IMR-90 (cell line): Measurements from ENCODE around the gene COL27A1. TPM values are rescaled to one million over a fixed set of nuclear protein-coding genes. Genes with fewer than 3 reads are reported as not detected.

Experiments
- ATAC-seq: fragments of 200-7000 bp; cut with Tn5 transposase; 2 replicates; pipeline ENCODE4 v1.9.1; 2020; ENCODE audit warnings: low read depth, mild to moderate bottlenecking, moderate library complexity
- BruUV-seq: library from RNA; stranded (reverse); fragments of 400-500 nt; replicated peaks from 2 replicates; lab custom pipeline; 2021; lab: Mats Ljungman, UMichigan
- CTCF ChIA-PET: fragments of 300-600 bp; formaldehyde crosslinking; extraction: SDS; loops from one replicate; lab custom pipeline; 2021; ENCODE audit warnings: antibody characterized with exemption; lab: Yijun Ruan, JAX
- POLR2A ChIA-PET: fragments of 300-600 bp; sonication (Branson Sonifier 250); formaldehyde crosslinking; loops from one replicate; lab custom pipeline; 2022; ENCODE audit warnings: antibody characterized with exemption; ENCODE audit not compliant: unreplicated experiment; lab: Charles Lee
- DNase-seq: peaks from one replicate; pipeline ENCODE4 v3.0.0; 2013
- H2AFZ ChIP-seq: replicated peaks from 2 replicates; pipeline ENCODE3; 2013; ENCODE audit warnings: low read length, mild to moderate bottlenecking; ENCODE audit not compliant: poor library complexity
- H2AK5ac ChIP-seq: 2 replicates; pipeline ENCODE4 v1.6.1; 2013; ENCODE audit warnings: low read depth, low read length, inconsistent platforms
- H2AK9ac ChIP-seq: replicated peaks from 2 replicates; pipeline ENCODE3; 2013; ENCODE audit warnings: mild to moderate bottlenecking, low read depth, low read length, moderate library complexity; ENCODE audit not compliant: poor library complexity
- H2BK120ac ChIP-seq: 2 replicates; pipeline ENCODE4 v1.6.1; 2013; ENCODE audit warnings: low read depth, low read length, inconsistent platforms
- H2BK15ac ChIP-seq: 3 replicates; pipeline ENCODE4 v1.6.1; 2013; ENCODE audit warnings: low read depth, low read length, inconsistent platforms
- H2BK20ac ChIP-seq: 2 replicates; pipeline ENCODE4 v1.6.1; 2013; ENCODE audit warnings: low read depth, mild to moderate bottlenecking, inconsistent platforms, low read length, moderate library complexity
- H2BK5ac ChIP-seq: 2 replicates; pipeline ENCODE4 v1.6.1; 2013; ENCODE audit warnings: mild to moderate bottlenecking, low read depth, low read length, inconsistent platforms; ENCODE audit not compliant: poor library complexity, severe bottlenecking
- H3K14ac ChIP-seq: replicated peaks from 2 replicates; pipeline ENCODE4 v1.6.1; 2013; ENCODE audit warnings: low read depth, low read length, inconsistent platforms
- H3K18ac ChIP-seq: 2 replicates; pipeline ENCODE4 v1.6.1; 2013; ENCODE audit warnings: low read depth, low read length, control low read depth
- H3K23ac ChIP-seq: 2 replicates; pipeline ENCODE4 v1.6.1; 2013; ENCODE audit warnings: low read depth, low read length, inconsistent platforms
- H3K27ac ChIP-seq: 2 replicates; pipeline ENCODE4 v1.5.1; 2013; ENCODE audit warnings: mild to moderate bottlenecking, control low read depth, low read length; ENCODE audit not compliant: insufficient read depth
- H3K27me3 ChIP-seq: 2 replicates; pipeline ENCODE4 v1.6.1; 2013; ENCODE audit warnings: low read length; ENCODE audit not compliant: control insufficient read depth, insufficient read depth
- H3K36me3 ChIP-seq: 2 replicates; pipeline ENCODE4 v1.6.1; 2013; ENCODE audit warnings: low read length, mixed read lengths; ENCODE audit not compliant: control insufficient read depth, insufficient read depth
- H3K4ac ChIP-seq: 2 replicates; pipeline ENCODE4 v1.6.1; 2013; ENCODE audit warnings: low read depth, low read length, inconsistent platforms
- H3K4me1 ChIP-seq: 2 replicates; pipeline ENCODE4 v1.6.1; 2013; ENCODE audit warnings: low read length, mixed read lengths; ENCODE audit not compliant: control insufficient read depth, insufficient read depth
- H3K4me2 ChIP-seq: 2 replicates; pipeline ENCODE4 v1.6.1; 2013; ENCODE audit warnings: low read depth, mild to moderate bottlenecking, control low read depth, low read length, moderate library complexity
- H3K4me3 ChIP-seq: 2 replicates; pipeline ENCODE4 v1.5.1; 2013; ENCODE audit warnings: low read depth, mild to moderate bottlenecking, control low read depth, low read length, moderate library complexity; ENCODE audit not compliant: insufficient read depth
- H3K56ac ChIP-seq: 2 replicates; pipeline ENCODE4 v1.6.1; 2013; ENCODE audit warnings: low read length, inconsistent platforms; ENCODE audit not compliant: insufficient read depth; ENCODE audit errors: extremely low read depth
- H3K79me1 ChIP-seq, 2 experiments: 2 replicates each; pipeline ENCODE4 v1.6.1; 2013; ENCODE audit warnings: low read length in 2 of 2, inconsistent platforms in 1 of 2, low read depth in 1 of 2
- H3K9ac ChIP-seq: 2 replicates; pipeline ENCODE4 v1.6.1; 2013; ENCODE audit warnings: low read depth, low read length, control low read depth
- H3K9me1 ChIP-seq: 2 replicates; pipeline ENCODE4 v1.6.1; 2013; ENCODE audit warnings: low read length, inconsistent platforms; ENCODE audit not compliant: insufficient read depth
- H3K9me3 ChIP-seq: 2 replicates; pipeline ENCODE4 v1.6.1; 2013; ENCODE audit warnings: low read length; ENCODE audit not compliant: control insufficient read depth, insufficient read depth
- H4K20me1 ChIP-seq: 2 replicates; pipeline ENCODE4 v1.6.1; 2013; ENCODE audit warnings: low read length, inconsistent platforms; ENCODE audit not compliant: insufficient read depth
- H4K5ac ChIP-seq: 2 replicates; pipeline ENCODE4 v1.6.1; 2013; ENCODE audit warnings: mild to moderate bottlenecking, low read depth, low read length, control low read depth
- H4K8ac ChIP-seq, 2 experiments: 2 replicates each; pipeline ENCODE4 v1.6.1; 2013; ENCODE audit warnings: low read depth in 2 of 2, low read length in 2 of 2, control low read depth in 1 of 2, inconsistent platforms in 1 of 2
- H4K91ac ChIP-seq: 2 replicates; pipeline ENCODE4 v1.6.1; 2013; ENCODE audit warnings: low read depth, low read length, inconsistent platforms; ENCODE audit not compliant: insufficient read depth
- BHLHE40 ChIP-seq: fragments of 150-350 bp; IDR thresholded peaks from 2 replicates; pipeline ENCODE4 v1.6.1; 2016; ENCODE audit warnings: mild to moderate bottlenecking, low read depth, low read length
- CEBPB ChIP-seq: IDR thresholded peaks from 2 replicates; pipeline ENCODE4 v1.6.1; 2012; ENCODE audit warnings: low read depth, low read length, improper control_type of control experiment
- CHD1 ChIP-seq: IDR thresholded peaks from 2 replicates; pipeline ENCODE4 v1.6.1; 2012; ENCODE audit warnings: low read depth, low read length, improper control_type of control experiment
- FOS ChIP-seq: fragments of 150-350 bp; IDR thresholded peaks from 2 replicates; pipeline ENCODE4 v1.6.1; 2016; ENCODE audit warnings: low read depth, low read length
- MAFK ChIP-seq: IDR thresholded peaks from 2 replicates; pipeline ENCODE4 v1.6.1; 2012; ENCODE audit warnings: low read depth, low read length, improper control_type of control experiment
- MXI1 ChIP-seq: IDR thresholded peaks from 2 replicates; pipeline ENCODE4 v1.6.1; 2012; ENCODE audit warnings: low read depth, mild to moderate bottlenecking, low read length, moderate library complexity, borderline replicate concordance
- NFE2L2 ChIP-seq: fragments of 150-350 bp; IDR thresholded peaks from 2 replicates; pipeline ENCODE4 v1.6.1; 2016; ENCODE audit warnings: low read depth, mild to moderate bottlenecking, low read length
- POLR2A ChIP-seq: IDR thresholded peaks from 2 replicates; pipeline ENCODE4 v1.6.1; 2012; ENCODE audit warnings: mild to moderate bottlenecking, low read depth, low read length
- RAD21 ChIP-seq: IDR thresholded peaks from 2 replicates; pipeline ENCODE4 v1.6.1; 2012; ENCODE audit warnings: low read length, improper control_type of control experiment
- RCOR1 ChIP-seq: IDR thresholded peaks from 2 replicates; pipeline ENCODE4 v1.6.1; 2012; ENCODE audit warnings: mild to moderate bottlenecking, low read length, improper control_type of control experiment; ENCODE audit not compliant: insufficient replicate concordance
- RFX5 ChIP-seq: IDR thresholded peaks from 2 replicates; pipeline ENCODE4 v1.8.0; 2012; ENCODE audit warnings: low read depth, mild to moderate bottlenecking, low read length, moderate library complexity
- SMC3 ChIP-seq: fragments of 150-350 bp; IDR thresholded peaks from 2 replicates; pipeline ENCODE4 v1.6.1; 2016; ENCODE audit warnings: low read depth, mild to moderate bottlenecking, antibody characterized with exemption, low read length, moderate library complexity
- WGBS, 2 experiments: methylation state at CpG; one replicate each; pipeline versions ENCODE4 v1.1.5 to v1.1.7; 2013; ENCODE audit warnings: missing lambda C conversion rate in 2 of 2; ENCODE audit not compliant: insufficient read length in 1 of 2; ENCODE audit errors: extremely low coverage in 2 of 2; 5-methylcytosine and 5-hydroxymethylcytosine counted together
- dilution Hi-C: fragments of 300-500 bp; cut with HindIII; formaldehyde crosslinking; loops from one replicate; pipeline ENCODE4 v1.14.3; 2018; ENCODE audit warnings: low sequenced_read_pairs; ENCODE audit not compliant: unreplicated experiment
- in situ Hi-C: fragments of 300-500 bp; cut with MboI; formaldehyde crosslinking; loops from 3 replicates; pipeline ENCODE4 v1.14.3; 2019; ENCODE audit warnings: low sequenced_read_pairs, inconsistent platforms, mixed read lengths
- intact Hi-C: fragments of 100-400 bp; cut with micrococcal nuclease; formaldehyde crosslinking; loops from 2 replicates; pipeline ENCODE4 v1.10.0; 2022
- polyA plus RNA-seq, 3 experiments: library from polyadenylated mRNA; depleted of rRNA; stranded (reverse); fragments of >200 nt; gene quantifications; 2 replicates each; pipeline ENCODE4 v1.2.3, GENCODE V29; 2012; ENCODE audit warnings: low replicate concordance in 1 of 3
- total RNA-seq: library from RNA; depleted of rRNA; stranded (reverse); fragments of >200 nt; gene quantifications from 2 replicates; pipeline ENCODE4 v1.2.3, GENCODE V29; 2012
- TF ChIP-seq, protein P1 (sequence below): fragments of 150-350 bp; IDR thresholded peaks from 2 replicates; pipeline ENCODE4 v1.6.1; 2017; ENCODE audit warnings: mild to moderate bottlenecking, antibody characterized with exemption, low read length, low read depth
- TF ChIP-seq, protein P2 (sequence below): fragments of 150-350 bp; IDR thresholded peaks from 2 replicates; pipeline ENCODE4 v1.6.1; 2016; ENCODE audit warnings: low read depth, mild to moderate bottlenecking, low read length, moderate library complexity, borderline replicate concordance

COL27A1 gene
- total and polyA plus RNA-seq, 2 of the 4 experiments (the other 2 are of a cell fraction) = 3.2 to 18.3 TPM

DNA sequence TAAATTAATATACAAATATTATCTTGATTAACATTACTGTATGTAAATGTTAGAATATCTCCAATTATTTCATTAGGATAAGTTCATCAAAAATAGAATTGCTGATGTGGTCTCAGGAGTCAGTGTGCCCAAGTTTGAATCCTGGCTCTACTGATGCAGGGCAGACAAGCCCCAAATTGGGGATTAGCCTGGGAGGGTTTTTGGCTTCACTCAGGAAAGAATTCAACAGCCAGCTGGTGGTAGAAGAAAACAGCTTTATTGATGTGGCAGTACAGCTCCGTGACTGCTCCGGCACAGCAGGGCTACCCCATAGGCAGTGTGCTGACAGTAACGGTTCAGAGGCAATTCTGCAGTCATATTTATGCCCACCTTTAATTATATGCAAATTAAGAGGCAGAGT, 32.5 kb downstream of the COL27A1 start (continued):
- no peak for TF ChIP-seq CHD1
- TF ChIP-seq MXI1 = no peak
- no peak for TF ChIP-seq RCOR1

DNA sequence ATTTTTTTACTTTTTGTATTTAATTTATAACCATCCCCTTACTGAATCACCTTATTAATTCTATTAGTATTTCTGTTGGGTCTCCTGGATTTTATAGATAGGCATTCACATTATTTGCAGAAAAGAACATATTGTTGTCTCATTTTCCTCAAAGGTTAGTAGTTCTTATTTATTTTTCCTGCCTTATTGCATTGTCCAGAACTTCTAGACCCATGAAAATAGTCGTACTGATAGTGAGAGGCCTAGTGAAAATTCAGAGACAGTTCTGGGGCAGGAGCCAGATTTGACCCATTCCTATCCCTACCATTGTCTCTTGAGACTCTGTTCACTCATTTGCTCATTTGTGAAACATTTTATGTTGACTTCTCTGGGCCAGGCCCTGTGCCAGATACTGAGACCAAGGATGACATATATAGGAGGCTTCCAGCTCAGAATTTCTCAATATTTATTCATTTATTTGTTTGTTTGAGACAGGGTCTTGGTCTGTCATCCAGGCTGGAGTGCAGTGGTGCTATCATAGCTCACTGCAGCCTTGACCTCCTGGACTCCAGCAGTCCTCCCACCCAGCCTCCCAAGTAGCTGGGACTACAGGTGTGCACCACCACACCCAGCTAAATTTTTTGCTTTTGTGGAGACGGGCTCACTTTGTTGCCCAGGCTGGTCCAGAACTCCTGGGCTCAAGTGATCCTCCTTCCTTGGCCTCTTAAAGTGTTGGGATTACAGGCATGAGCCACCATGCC, 34.7 kb downstream of the COL27A1 start:
- DNase-seq (no peak), ATAC-seq (no peak)
- Histone ChIP-seq H3K9me1 (peaks cover 21% of the 10 kb centered on the region), H4K5ac (no peak overlapping the region), H3K27ac (no peak overlapping the region), H2AK9ac (no peak overlapping the region), H3K27me3 (no peaks in the 10 kb centered on the region), H2AFZ (no peak overlapping the region), H3K79me1 (peaks cover 0 to 10% of the 10 kb centered on the region in 2 experiments; a peak in 2 of 4 replicates), H3K14ac (no peak overlapping the region), H3K56ac (no peak overlapping the region), H3K9me3 (peaks cover 2% of the 10 kb centered on the region; the same call in 1 of the 2 replicates), H2BK120ac (no peak overlapping the region), H3K4ac (no peak overlapping the region), H3K4me1 (no peaks in the 10 kb centered on the region), H3K4me2 (no peak overlapping the region), H2BK20ac (no peak overlapping the region), H3K18ac (no peak overlapping the region), H4K91ac (no peak overlapping the region), H3K36me3 (peaks cover 7% of the 10 kb centered on the region), H4K8ac (no peak overlapping the region), H3K23ac (no peak overlapping the region), H4K20me1 (no peaks in the 10 kb centered on the region), H2BK5ac (no peak overlapping the region), H3K9ac (no peak overlapping the region), H3K4me3 (no peak overlapping the region), H2AK5ac (no peak overlapping the region), H2BK15ac (no peak overlapping the region)
- in situ Hi-C loops (no loop called here), intact Hi-C loops (no loop called here), dilution Hi-C loops (no loop called here)
- ChIA-PET POLR2A (no interaction called here), CTCF (interaction anchor here (0.9 kb wide), 1 partner anchor 35 kb away, joined by 3 read pairs; the partner anchor contains the start of gene COL27A1)
- BruUV-seq = no TSS peak
- WGBS, 2 experiments = no CpG with 5 or more reads among the region's 2 CpGs
- TF ChIP-seq BHLHE40 (no peak), SMC3 (no peak), FOS (no peak), CHD1 (no peak), NFE2L2 (no peak), RFX5 (no peak), POLR2A (no peak), CEBPB (no peak), RAD21 (no peak), MAFK (no peak)
- TF ChIP-seq, protein P1, sequence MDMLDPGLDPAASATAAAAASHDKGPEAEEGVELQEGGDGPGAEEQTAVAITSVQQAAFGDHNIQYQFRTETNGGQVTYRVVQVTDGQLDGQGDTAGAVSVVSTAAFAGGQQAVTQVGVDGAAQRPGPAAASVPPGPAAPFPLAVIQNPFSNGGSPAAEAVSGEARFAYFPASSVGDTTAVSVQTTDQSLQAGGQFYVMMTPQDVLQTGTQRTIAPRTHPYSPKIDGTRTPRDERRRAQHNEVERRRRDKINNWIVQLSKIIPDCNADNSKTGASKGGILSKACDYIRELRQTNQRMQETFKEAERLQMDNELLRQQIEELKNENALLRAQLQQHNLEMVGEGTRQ = no peak
- TF ChIP-seq, protein P2, sequence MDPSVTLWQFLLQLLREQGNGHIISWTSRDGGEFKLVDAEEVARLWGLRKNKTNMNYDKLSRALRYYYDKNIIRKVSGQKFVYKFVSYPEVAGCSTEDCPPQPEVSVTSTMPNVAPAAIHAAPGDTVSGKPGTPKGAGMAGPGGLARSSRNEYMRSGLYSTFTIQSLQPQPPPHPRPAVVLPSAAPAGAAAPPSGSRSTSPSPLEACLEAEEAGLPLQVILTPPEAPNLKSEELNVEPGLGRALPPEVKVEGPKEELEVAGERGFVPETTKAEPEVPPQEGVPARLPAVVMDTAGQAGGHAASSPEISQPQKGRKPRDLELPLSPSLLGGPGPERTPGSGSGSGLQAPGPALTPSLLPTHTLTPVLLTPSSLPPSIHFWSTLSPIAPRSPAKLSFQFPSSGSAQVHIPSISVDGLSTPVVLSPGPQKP = no peak
